Measurements from ENCODE around the gene HNRNPM.
"Not testable (repeated sequence)": the region's sequence is repeated elsewhere in the genome, so short reads cannot be mapped to it uniquely, and the experiment has no call there.

HNRNPM gene

GRCh38 chr19:8421484-8422461, 23.0 kb upstream of the HNRNPM start:
- in situ Hi-C loops (cut with HindIII; ENCODE audit: low pct_ligation_motif_present, low pct_unique_long_range_greater_than_20kb, low sequenced_read_pairs): no loop called here
- DNase-seq: no peak

- in situ Hi-C loops (cut with HindIII; ENCODE audit: low pct_ligation_motif_present, low pct_unique_long_range_greater_than_20kb, low sequenced_read_pairs): no loop called here
- DNase-seq: peak; percentile 95
Observed at GRCh38 chr19:8423817-8424223, 21.0 kb upstream of the HNRNPM start.

GRCh38 chr19:8425331-8425730, 19.4 kb upstream of the HNRNPM start:
- DNase-seq; in situ Hi-C loops (cut with HindIII; ENCODE audit: low pct_ligation_motif_present, low pct_unique_long_range_greater_than_20kb, low sequenced_read_pairs): not testable (repeated sequence)

- no peak for DNase-seq
- in situ Hi-C loops (cut with HindIII; ENCODE audit: low pct_ligation_motif_present, low pct_unique_long_range_greater_than_20kb, low sequenced_read_pairs): no loop called here
Observed at GRCh38 chr19:8426283-8426682, 18.5 kb upstream of the HNRNPM start.

GRCh38 chr19:8429044-8429443, 15.7 kb upstream of the HNRNPM start:
- DNase-seq: no peak
- in situ Hi-C loops (cut with HindIII; ENCODE audit: low pct_ligation_motif_present, low pct_unique_long_range_greater_than_20kb, low sequenced_read_pairs): no loop called here

GRCh38 chr19:8429826-8430225, 14.9 kb upstream of the HNRNPM start:
- in situ Hi-C loops (cut with HindIII; ENCODE audit: low pct_ligation_motif_present, low pct_unique_long_range_greater_than_20kb, low sequenced_read_pairs): no loop called here
- DNase-seq: no peak

GRCh38 chr19:8430650-8431049, 14.1 kb upstream of the HNRNPM start:
- in situ Hi-C loops (cut with HindIII; ENCODE audit: low pct_ligation_motif_present, low pct_unique_long_range_greater_than_20kb, low sequenced_read_pairs): no loop called here
- DNase-seq: no peak

- no peak for DNase-seq
- in situ Hi-C loops (cut with HindIII; ENCODE audit: low pct_ligation_motif_present, low pct_unique_long_range_greater_than_20kb, low sequenced_read_pairs): no loop called here
Observed at GRCh38 chr19:8438236-8438635, 6.5 kb upstream of the HNRNPM start.

GRCh38 chr19:8441725-8442544, 2.8 kb upstream of the HNRNPM start:
- in situ Hi-C loops (cut with HindIII; ENCODE audit: low pct_ligation_motif_present, low pct_unique_long_range_greater_than_20kb, low sequenced_read_pairs): no loop called here
- DNase-seq: no peak

GRCh38 chr19:8444140-8444676, 567 bp upstream of the HNRNPM start:
- in situ Hi-C loops (cut with HindIII; ENCODE audit: low pct_ligation_motif_present, low pct_unique_long_range_greater_than_20kb, low sequenced_read_pairs); DNase-seq: not testable (repeated sequence)

- peak; percentile 43 for DNase-seq
- in situ Hi-C loops (cut with HindIII; ENCODE audit: low pct_ligation_motif_present, low pct_unique_long_range_greater_than_20kb, low sequenced_read_pairs): no loop called here
Observed at GRCh38 chr19:8445488-8446001, 770 bp downstream of the HNRNPM start.

- in situ Hi-C loops (cut with HindIII; ENCODE audit: low pct_ligation_motif_present, low pct_unique_long_range_greater_than_20kb, low sequenced_read_pairs): no loop called here
- DNase-seq: no peak
Observed at GRCh38 chr19:8446061-8446709, 1.4 kb downstream of the HNRNPM start.

- DNase-seq: no peak
- in situ Hi-C loops (cut with HindIII; ENCODE audit: low pct_ligation_motif_present, low pct_unique_long_range_greater_than_20kb, low sequenced_read_pairs): no loop called here
Observed at GRCh38 chr19:8449830-8450229, 5.1 kb downstream of the HNRNPM start.

- no peak for DNase-seq
- in situ Hi-C loops (cut with HindIII; ENCODE audit: low pct_ligation_motif_present, low pct_unique_long_range_greater_than_20kb, low sequenced_read_pairs): no loop called here
Observed at GRCh38 chr19:8451377-8451776, 6.6 kb downstream of the HNRNPM start.

GRCh38 chr19:8451885-8452284, 7.1 kb downstream of the HNRNPM start:
- peak; percentile 87 for DNase-seq
- in situ Hi-C loops (cut with HindIII; ENCODE audit: low pct_ligation_motif_present, low pct_unique_long_range_greater_than_20kb, low sequenced_read_pairs): no loop called here

- in situ Hi-C loops (cut with HindIII; ENCODE audit: low pct_ligation_motif_present, low pct_unique_long_range_greater_than_20kb, low sequenced_read_pairs): no loop called here
- DNase-seq: no peak
Observed at GRCh38 chr19:8452446-8453123, 7.8 kb downstream of the HNRNPM start.

GRCh38 chr19:8453616-8454015, 8.8 kb downstream of the HNRNPM start:
- no peak for DNase-seq
- in situ Hi-C loops (cut with HindIII; ENCODE audit: low pct_ligation_motif_present, low pct_unique_long_range_greater_than_20kb, low sequenced_read_pairs): no loop called here

- in situ Hi-C loops (cut with HindIII; ENCODE audit: low pct_ligation_motif_present, low pct_unique_long_range_greater_than_20kb, low sequenced_read_pairs): no loop called here
- DNase-seq: no peak
Observed at GRCh38 chr19:8454218-8454617, 9.4 kb downstream of the HNRNPM start.

Data from ACHN (cell line).